GM12878 (cell line): ENCODE results near the gene COL8A2. TPM values are rescaled to one million over a fixed set of nuclear protein-coding genes. Genes with fewer than 3 reads are reported as not detected.

ENCODE experiments used
- ATAC-seq: fragments of 200-7000 bp; cut with Tn5 transposase; 3 replicates; pipeline ENCODE4 v1.9.1; 2020; ENCODE audit warnings: mild to moderate bottlenecking, moderate library complexity
- BruUV-seq: library from RNA; stranded (reverse); fragments of 400-500 nt; replicated peaks from 2 replicates; lab custom pipeline; 2021; lab: Mats Ljungman, UMichigan
- CTCF ChIA-PET: fragments of 300-600 bp; sonication (Branson Sonifier 250); formaldehyde crosslinking; extraction: SDS; loops from one replicate; lab custom pipeline; 2021; ENCODE audit warnings: inconsistent platforms; lab: Yijun Ruan, JAX
- POLR2A ChIA-PET: fragments of 350-600 bp; formaldehyde crosslinking; extraction: SDS; loops from one replicate; lab custom pipeline; 2021; ENCODE audit warnings: inconsistent platforms; lab: Charles Lee
- RAD21 ChIA-PET: fragments of 300-600 bp; sonication (Branson Sonifier 250); formaldehyde crosslinking; loops from one replicate; lab custom pipeline; 2023; ENCODE audit warnings: antibody characterized with exemption; ENCODE audit not compliant: unreplicated experiment; lab: Charles Lee
- SMC1A ChIA-PET: fragments of 300-600 bp; sonication (Branson Sonifier 250); formaldehyde crosslinking; loops from one replicate; lab custom pipeline; 2023; ENCODE audit not compliant: unreplicated experiment, uncharacterized antibody; lab: Charles Lee
- DNase-seq: peaks from one replicate; pipeline ENCODE4 v3.0.0-alpha.2; 2011; ENCODE audit warnings: low read depth, low spot score
- FAIRE-seq: peaks from 3 replicates; lab custom pipeline; 2011; peaks lifted over from hg19 to GRCh38; lab: Jason Lieb, UNC
- H2AFZ ChIP-seq: 2 replicates; pipeline ENCODE4 v1.6.0; 2011; ENCODE audit warnings: low read depth, low read length, control low read depth; ENCODE audit not compliant: control insufficient read depth
- H3K27ac ChIP-seq: 2 replicates; pipeline ENCODE4 v1.5.1; 2011; ENCODE audit warnings: control low read depth; ENCODE audit not compliant: control insufficient read depth, insufficient read depth
- H3K27me3 ChIP-seq, 2 experiments: replicated peaks in 1 of 2; 2 replicates each; pipeline versions ENCODE4 v1.6.0 to v1.6.1; 2011; ENCODE audit warnings: low read length in 1 of 2; ENCODE audit not compliant: control insufficient read depth in 2 of 2, insufficient read depth in 2 of 2
- H3K36me3 ChIP-seq, 2 experiments: 2 replicates each; pipeline ENCODE4 v1.5.1; 2011; ENCODE audit warnings: low read length in 1 of 2; ENCODE audit not compliant: control insufficient read depth in 2 of 2, insufficient read depth in 2 of 2
- H3K4me1 ChIP-seq: 2 replicates; pipeline ENCODE4 v1.6.1; 2011; ENCODE audit warnings: mild to moderate bottlenecking, low read length, moderate library complexity, mixed read lengths; ENCODE audit not compliant: control insufficient read depth, insufficient read depth
- H3K4me2 ChIP-seq: 2 replicates; pipeline ENCODE4 v1.6.0; 2011; ENCODE audit warnings: control low read depth; ENCODE audit not compliant: control insufficient read depth, insufficient read depth
- H3K4me3 ChIP-seq: fragments of 200-600 bp; sonication (generic); 2 replicates; pipeline ENCODE4 v1.5.1; 2016
- H3K79me2 ChIP-seq: 2 replicates; pipeline ENCODE4 v1.6.0; 2011; ENCODE audit warnings: low read length; ENCODE audit not compliant: control insufficient read depth, insufficient read depth
- H3K9ac ChIP-seq: 2 replicates; pipeline ENCODE4 v1.8.0; 2011; ENCODE audit warnings: low read length, control low read depth, mixed read lengths; ENCODE audit not compliant: control insufficient read depth, insufficient read depth
- H3K9me3 ChIP-seq: replicated peaks from 3 replicates; pipeline ENCODE4 v1.5.1; 2011; ENCODE audit warnings: mild to moderate bottlenecking, low read length; ENCODE audit not compliant: control insufficient read depth, insufficient read depth
- H4K20me1 ChIP-seq: 2 replicates; pipeline ENCODE4 v1.6.0; 2011; ENCODE audit not compliant: control insufficient read depth, insufficient read depth
- PAX5 ChIP-seq: IDR thresholded peaks from 2 replicates; pipeline ENCODE4 v1.6.1; 2011; ENCODE audit warnings: low read depth, low read length, borderline replicate concordance
- PML ChIP-seq: IDR thresholded peaks from 2 replicates; pipeline ENCODE4 v1.6.1; 2012; ENCODE audit warnings: low read length, inconsistent platforms
- SUPT20H ChIP-seq: IDR thresholded peaks from 2 replicates; pipeline ENCODE4 v1.6.1; 2011; ENCODE audit warnings: low read depth, mild to moderate bottlenecking, low read length, moderate library complexity, borderline replicate concordance; ENCODE audit not compliant: control insufficient read depth
- ZBTB11 ChIP-seq: fragments of 450-650 bp; formaldehyde crosslinking; IDR thresholded peaks from 2 replicates; pipeline ENCODE4 v1.5.0; 2022; ENCODE audit warnings: mild to moderate bottlenecking, missing genetic modification characterization
- WGBS: methylation state at CpG from one replicate; pipeline ENCODE4 v1.1.6; 2016; ENCODE audit warnings: low lambda C conversion rate; ENCODE audit not compliant: insufficient replicate concordance, insufficient coverage; ENCODE audit errors: missing lambda C conversion rate; 5-methylcytosine and 5-hydroxymethylcytosine counted together
- in situ Hi-C: fragments of 300-500 bp; cut with MboI; formaldehyde crosslinking; loops from 9 replicates; pipeline ENCODE4 v1.14.3; 2018; ENCODE audit warnings: mixed read lengths
- intact Hi-C: fragments of 100-400 bp; cut with micrococcal nuclease; formaldehyde crosslinking; loops from one replicate; pipeline ENCODE4 v1.14.2; 2022; ENCODE audit not compliant: unreplicated experiment
- polyA plus RNA-seq, 11 experiments: library from polyadenylated mRNA; depleted of rRNA in 4 of 11; unstranded in 6 of 11; stranded (reverse) in 5 of 11; fragments of >200 nt; fragmentation: Nextera tagmentation in 4 of 11; fragmentation: Illumina TruSeq in 1 of 11; extraction: Ambion mirVana in 4 of 11; extraction: Trizol in 1 of 11; gene quantifications; 1 replicate in 1 of 11; 2 replicates in 10 of 11; pipeline versions ENCODE4 v1.2.1 to v1.2.3, GENCODE V29; 2011 to 2016; ENCODE audit warnings: inconsistent platforms in 2 of 11, missing spikeins in 2 of 11, low read depth in 1 of 11
- total RNA-seq, 4 experiments: library from RNA; depleted of rRNA in 3 of 4; stranded (reverse); fragments of >200 nt in 3 of 4; fragmentation: Illumina TruSeq in 1 of 4; extraction: Trizol in 1 of 4; gene quantifications; 2 replicates each; pipeline versions ENCODE4 v1.2.1 to v1.2.3, GENCODE V29; 2013 to 2021

Gene COL8A2
- total and polyA plus RNA-seq, 10 of the 15 experiments (the other 5 are each of a cell fraction or from before 2014, with no cell fraction given) = 0.01 TPM; not detected in 9

GRCh38 chr1:36067871-36068270 is 57.2 kb downstream of the COL8A2 start (continued):
- no peak for TF ChIP-seq ZBTB11 (CRISPR knock-in tag)
- TF ChIP-seq PML = no peak
- no peak for TF ChIP-seq SUPT20H

- ATAC-seq (no peak), DNase-seq (no peak), FAIRE-seq (no peak)
- no peak for TF ChIP-seq PAX5
- ChIA-PET SMC1A (interaction anchor here (1.2 kb wide), 1 partner anchor 13 kb away, joined by 4 read pairs; no protein-coding TSS in a partner anchor), CTCF (no interaction called here), RAD21 (no interaction called here), POLR2A (interaction anchor here (0.5 kb wide), 1 partner anchor 122 kb away, joined by 3 read pairs; no protein-coding TSS in a partner anchor)
- Histone ChIP-seq H3K9me3 (no peaks in the 10 kb centered on the region), H3K9ac (no peak overlapping the region), H4K20me1 (no peaks in the 10 kb centered on the region), H3K4me2 (no peak overlapping the region), H3K36me3 (no peaks in the 10 kb centered on the region; a peak in 1 of 4 replicates), H3K4me1 (no peaks in the 10 kb centered on the region), H3K4me3 (no peak overlapping the region), H3K79me2 (no peaks in the 10 kb centered on the region), H3K27ac (no peak overlapping the region), H2AFZ (no peak overlapping the region), H3K27me3 (no peaks in the 10 kb centered on the region)
- no TSS peak for BruUV-seq
- in situ Hi-C loops (no loop called here), intact Hi-C loops (no loop called here)
- 100% methylated on average over 1 of the region's 1 CpG for WGBS
Observed at GRCh38 chr1:36062315-36062714, 62.7 kb downstream of the COL8A2 start.
